ENCODE data around the gene ZNF716.

- no peak for TF ChIP-seq CTCF (IDR thresholded peaks at IDR 0.05; ENCODE audit: borderline replicate concordance, extremely low read depth, low read length, poor library complexity, severe bottlenecking)
- no peak for TF ChIP-seq EZH2 (IDR thresholded peaks at IDR 0.05; ENCODE audit: borderline replicate concordance, low read depth, low read length, severe bottlenecking)
Measured at GRCh38 chr7:57438244-57438643, 11.7 kb upstream of the ZNF716 start.
